Tibial nerve (tissue), 4 donors: Measurements from ENCODE around the gene IGFN1. TPM values are rescaled to one million over a fixed set of nuclear protein-coding genes. Genes with fewer than 3 reads are reported as not detected.

Experiments
- DNase-seq, 2 donors: peaks; one replicate each; pipeline ENCODE4 v3.0.0-alpha.2; 2019; ENCODE audit warnings: low spot score in 2 of 2
- H3K27ac ChIP-seq, 4 donors: fragments of 200-600 bp; sonication (generic) in 3 of 4; one replicate each; pipeline ENCODE4 v1.5.1; 2017 to 2019; ENCODE audit warnings: mild to moderate bottlenecking in 1 of 4
- H3K27me3 ChIP-seq, 2 donors: fragments of 200-600 bp; sonication (generic) in 1 of 2; one replicate each; pipeline versions ENCODE4 v1.5.1 to v1.6.0; 2017 to 2019
- H3K36me3 ChIP-seq, 3 donors: fragments of 200-600 bp; sonication (generic); one replicate each; pipeline ENCODE4 v1.5.1; 2018 to 2019
- H3K4me1 ChIP-seq, 4 donors: fragments of 200-600 bp; sonication (generic) in 3 of 4; one replicate each; pipeline ENCODE4 v1.5.1; 2017 to 2019
- H3K4me3 ChIP-seq, 4 donors: fragments of 200-600 bp; sonication (generic) in 3 of 4; one replicate each; pipeline ENCODE4 v1.5.1; 2017 to 2019; ENCODE audit warnings: mild to moderate bottlenecking in 1 of 4, moderate library complexity in 1 of 4
- H3K9me3 ChIP-seq, 4 donors: fragments of 200-600 bp; sonication (generic) in 3 of 4; one replicate each; pipeline ENCODE4 v1.5.1; 2017 to 2019
- EP300 ChIP-seq, 2 donors: sonication (generic); formaldehyde crosslinking; IDR thresholded peaks; one replicate each; pipeline ENCODE4 v1.6.1; 2017; ENCODE audit warnings: antibody characterized with exemption in 2 of 2, mild to moderate bottlenecking in 1 of 2
- POLR2A ChIP-seq, 2 donors: fragments of 450-650 bp; IDR thresholded peaks; one replicate each; pipeline ENCODE4 v1.6.1; 2017; ENCODE audit warnings: antibody characterized with exemption in 2 of 2, mild to moderate bottlenecking in 2 of 2, moderate library complexity in 2 of 2
- WGBS, 2 donors: methylation state at CpG; one replicate each; pipeline ENCODE4 v1.1.5; 2018; 5-methylcytosine and 5-hydroxymethylcytosine counted together
- total RNA-seq, 4 donors: library from RNA; depleted of rRNA; stranded (reverse); fragments of >200 nt; gene quantifications; one replicate each; pipeline ENCODE4 v1.1.0, GENCODE V29; 2016
- TF ChIP-seq, protein P1 (sequence below), 5 experiments: fragments of 200-600 bp in 3 of 5; fragments of 450-650 bp in 2 of 5; sonication (generic) in 3 of 5; IDR thresholded peaks; one replicate each; pipeline ENCODE4 v1.5.1; 2016 to 2019; ENCODE audit warnings: antibody characterized with exemption in 5 of 5, mild to moderate bottlenecking in 3 of 5, moderate library complexity in 2 of 5

IGFN1 gene
- total RNA-seq, 4 donors from 2014 or later: not detected

DNA sequence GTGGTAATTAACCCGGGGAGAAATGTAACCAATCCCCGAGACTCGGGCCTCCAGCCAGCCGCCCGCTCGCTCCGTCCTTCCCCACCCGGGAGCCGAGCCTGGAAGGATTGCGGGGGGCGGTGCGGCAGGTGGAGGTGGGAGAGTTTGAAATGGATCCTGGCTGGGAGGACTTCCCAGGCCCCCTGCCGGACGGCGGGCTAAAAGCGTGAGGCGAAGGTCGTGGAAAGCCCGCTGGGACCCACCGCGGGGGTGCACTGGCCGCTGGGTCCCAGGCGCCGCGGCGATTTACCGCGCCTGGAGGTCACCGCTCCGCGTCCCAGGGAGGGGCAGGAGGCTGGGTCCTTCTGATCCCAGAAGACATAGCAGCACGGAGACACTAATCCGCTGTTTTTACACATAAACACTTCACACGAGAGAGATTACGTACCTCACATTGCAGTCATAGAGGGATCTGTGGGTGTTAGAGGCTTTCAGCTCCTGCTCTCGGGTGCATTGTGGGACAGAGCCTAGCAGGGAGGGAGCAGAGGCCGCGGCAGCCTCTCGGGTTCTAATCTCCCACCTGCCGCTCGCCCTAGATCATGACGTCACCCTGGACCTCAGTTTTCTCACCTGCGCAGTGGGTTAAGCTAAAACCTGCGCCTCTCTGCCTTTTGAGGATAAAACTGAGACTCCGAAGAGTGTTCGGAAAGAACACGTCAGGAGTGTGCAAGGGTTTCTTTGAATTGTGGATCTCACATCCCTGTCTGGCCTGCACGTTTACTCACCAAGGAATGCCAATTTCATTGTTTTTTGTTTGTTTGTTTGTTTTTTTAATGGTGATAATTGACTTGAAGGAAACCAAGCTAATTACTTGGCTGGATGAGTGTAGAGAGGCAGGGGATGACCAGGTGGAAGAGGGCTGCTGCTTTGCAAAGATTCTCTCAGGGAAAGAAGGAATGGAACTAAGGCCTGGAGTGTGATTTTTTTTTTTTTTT is 19.3 kb upstream of the IGFN1 start:
- peaks cover 0 to 13% (median 3%) of the 10 kb centered on the region in 4 donors for H3K4me1 ChIP-seq
- no peaks in the 10 kb centered on the region for H3K36me3 ChIP-seq
- H3K27me3 ChIP-seq: no peaks in the 10 kb centered on the region
- 12 to 26% methylated on average over 17 to 44 of the region's 48 CpGs for WGBS, 2 donors
- H3K9me3 ChIP-seq: no peaks in the 10 kb centered on the region
- peak overlapping the region; percentile 83 to 94 (median 89) for H3K27ac ChIP-seq
- peak in 1 of 2 donors; percentile 13 for DNase-seq
- TF ChIP-seq, protein P1, sequence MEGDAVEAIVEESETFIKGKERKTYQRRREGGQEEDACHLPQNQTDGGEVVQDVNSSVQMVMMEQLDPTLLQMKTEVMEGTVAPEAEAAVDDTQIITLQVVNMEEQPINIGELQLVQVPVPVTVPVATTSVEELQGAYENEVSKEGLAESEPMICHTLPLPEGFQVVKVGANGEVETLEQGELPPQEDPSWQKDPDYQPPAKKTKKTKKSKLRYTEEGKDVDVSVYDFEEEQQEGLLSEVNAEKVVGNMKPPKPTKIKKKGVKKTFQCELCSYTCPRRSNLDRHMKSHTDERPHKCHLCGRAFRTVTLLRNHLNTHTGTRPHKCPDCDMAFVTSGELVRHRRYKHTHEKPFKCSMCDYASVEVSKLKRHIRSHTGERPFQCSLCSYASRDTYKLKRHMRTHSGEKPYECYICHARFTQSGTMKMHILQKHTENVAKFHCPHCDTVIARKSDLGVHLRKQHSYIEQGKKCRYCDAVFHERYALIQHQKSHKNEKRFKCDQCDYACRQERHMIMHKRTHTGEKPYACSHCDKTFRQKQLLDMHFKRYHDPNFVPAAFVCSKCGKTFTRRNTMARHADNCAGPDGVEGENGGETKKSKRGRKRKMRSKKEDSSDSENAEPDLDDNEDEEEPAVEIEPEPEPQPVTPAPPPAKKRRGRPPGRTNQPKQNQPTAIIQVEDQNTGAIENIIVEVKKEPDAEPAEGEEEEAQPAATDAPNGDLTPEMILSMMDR (IDR thresholded peaks at IDR 0.05): peak in 4 of 5 experiments; percentile 14 to 77 (median 44)
- TF ChIP-seq POLR2A (IDR thresholded peaks at IDR 0.05) (peak in 1 of 2 donors; percentile 7), EP300 (IDR thresholded peaks at IDR 0.05) (no peak)
- peak overlapping the region; percentile 55 to 78 (median 70) for H3K4me3 ChIP-seq

DNA sequence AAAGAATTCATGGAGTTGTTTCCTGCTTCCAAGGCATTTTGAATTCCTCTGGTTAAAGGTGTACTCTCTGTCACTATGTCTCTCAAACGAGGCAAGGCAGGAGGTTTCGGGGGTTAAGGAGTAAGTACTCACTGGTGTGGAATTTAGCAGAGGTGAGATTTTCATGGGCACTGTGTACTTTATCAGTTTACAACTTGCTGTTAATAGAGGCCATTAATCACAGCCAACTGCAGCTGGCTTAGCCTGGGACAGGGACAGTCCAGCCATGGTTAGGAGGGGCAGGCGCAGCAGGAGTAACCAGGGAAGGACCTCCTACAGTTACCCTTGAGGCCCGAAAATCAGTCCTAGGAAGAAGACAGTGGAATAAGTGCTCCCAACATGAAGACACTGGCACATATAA is 18.3 kb upstream of the IGFN1 start:
- Histone ChIP-seq H3K4me3 (no peak overlapping the region), H3K4me1 (peaks cover 0 to 13% (median 3%) of the 10 kb centered on the region in 4 donors), H3K27ac (no peak overlapping the region), H3K27me3 (no peaks in the 10 kb centered on the region), H3K9me3 (no peaks in the 10 kb centered on the region), H3K36me3 (no peaks in the 10 kb centered on the region)
- 86 to 90% methylated on average over 4 of the region's 4 CpGs for WGBS, 2 donors
- no peak for TF ChIP-seq EP300 (IDR thresholded peaks at IDR 0.05)
- TF ChIP-seq, protein P1 (IDR thresholded peaks at IDR 0.05): no peak
- no peak for DNase-seq

DNA sequence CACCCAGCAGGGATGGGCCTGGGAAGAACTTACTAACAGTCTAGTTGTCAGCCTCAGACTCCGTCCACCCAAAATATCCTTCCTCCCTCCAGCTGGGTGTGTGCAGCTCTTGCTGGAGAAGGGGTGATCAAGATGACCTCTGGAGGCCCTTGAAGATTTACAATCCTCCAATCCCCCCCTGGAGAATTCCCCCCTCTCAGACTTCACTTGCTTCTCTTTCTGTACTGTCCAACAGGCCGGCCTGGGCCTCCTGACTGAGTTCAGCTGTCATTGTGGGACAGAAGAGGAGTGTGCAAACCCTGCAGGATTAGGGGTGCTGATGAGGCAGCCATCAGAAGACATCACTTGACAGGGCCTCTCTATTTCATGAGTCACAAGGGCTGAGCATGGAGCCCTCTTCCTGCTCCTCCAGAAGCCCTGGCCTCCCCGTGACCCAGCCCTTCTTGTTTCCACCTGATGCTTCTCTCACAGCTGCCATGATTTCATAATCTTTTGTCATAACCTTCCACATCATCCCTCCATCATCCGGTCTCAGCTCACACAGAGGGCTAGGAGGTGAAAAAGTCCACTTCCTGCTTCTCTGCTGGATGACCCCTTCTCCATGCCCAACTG is 17.5 kb upstream of the IGFN1 start:
- H3K4me3 ChIP-seq: no peak overlapping the region
- TF ChIP-seq, protein P1 (IDR thresholded peaks at IDR 0.05): no peak
- TF ChIP-seq EP300 (IDR thresholded peaks at IDR 0.05): no peak
- no peak for TF ChIP-seq POLR2A (IDR thresholded peaks at IDR 0.05)
- peaks cover 0 to 13% (median 3%) of the 10 kb centered on the region in 4 donors for H3K4me1 ChIP-seq
- H3K27me3 ChIP-seq: no peaks in the 10 kb centered on the region
- H3K27ac ChIP-seq: no peak overlapping the region
- no peaks in the 10 kb centered on the region for H3K36me3 ChIP-seq
- DNase-seq: no peak
- H3K9me3 ChIP-seq: no peaks in the 10 kb centered on the region
- 92 to 96% methylated on average over 4 of the region's 4 CpGs for WGBS, 2 donors

DNA sequence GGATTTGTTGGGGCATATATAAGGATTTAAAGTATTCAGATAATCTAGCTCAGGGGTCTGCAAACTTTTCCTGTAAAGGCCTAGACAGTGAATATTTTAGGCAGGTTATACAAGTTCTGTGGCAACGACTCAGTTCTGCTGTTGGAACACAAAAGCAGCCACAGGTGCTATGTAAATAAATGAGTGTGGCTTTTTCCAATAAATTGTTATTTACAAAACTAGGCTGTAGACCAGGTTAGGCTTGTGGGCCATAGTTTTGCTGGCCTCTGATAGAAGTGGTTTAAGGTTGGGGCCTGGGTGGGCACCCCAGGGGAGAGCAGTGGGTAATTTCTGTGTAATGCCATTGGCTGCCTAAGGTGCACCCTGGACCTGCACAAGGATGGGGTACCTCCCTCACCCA is 16.9 kb upstream of the IGFN1 start:
- TF ChIP-seq, protein P1 (IDR thresholded peaks at IDR 0.05): no peak
- TF ChIP-seq EP300 (IDR thresholded peaks at IDR 0.05) (no peak), POLR2A (IDR thresholded peaks at IDR 0.05) (no peak)
- Histone ChIP-seq H3K4me3 (no peak overlapping the region), H3K27ac (no peak overlapping the region), H3K27me3 (no peaks in the 10 kb centered on the region), H3K36me3 (no peaks in the 10 kb centered on the region), H3K9me3 (no peaks in the 10 kb centered on the region), H3K4me1 (peaks cover 0 to 13% (median 3%) of the 10 kb centered on the region in 4 donors)
- no peak for DNase-seq
- WGBS, 2 donors: 83 to 92% methylated on average over 1 of the region's 1 CpG
